Neural crest cell (in vitro differentiated cells): ENCODE data around the gene IDH1. TPM values are rescaled to one million over a fixed set of nuclear protein-coding genes. Genes with fewer than 3 reads are reported as not detected.

Experiments
- DNase-seq: peaks from one replicate; pipeline ENCODE4 v3.0.0; 2021; ENCODE audit warnings: low read depth, mixed read lengths, low spot score
- H3K27ac Mint-ChIP-seq: one replicate; pipeline ENCODE4 v1.8.0; 2021; ENCODE audit warnings: mild to moderate bottlenecking, mixed read lengths; ENCODE audit not compliant: unreplicated experiment
- H3K27me3 Mint-ChIP-seq: 2 replicates; pipeline ENCODE4 v1.8.0; 2021; ENCODE audit warnings: low read depth, mild to moderate bottlenecking, mixed read lengths
- H3K36me3 Mint-ChIP-seq: 2 replicates; pipeline ENCODE4 v1.8.0; 2021; ENCODE audit warnings: low read depth, mild to moderate bottlenecking, mixed read lengths
- H3K4me1 Mint-ChIP-seq: 2 replicates; pipeline ENCODE4 v1.8.0; 2021; ENCODE audit warnings: mixed read lengths
- H3K4me3 Mint-ChIP-seq: one replicate; pipeline ENCODE4 v1.8.0; 2021; ENCODE audit warnings: mild to moderate bottlenecking, mixed read lengths
- H3K9me3 Mint-ChIP-seq: 2 replicates; pipeline ENCODE4 v1.8.0; 2021; ENCODE audit warnings: mixed read lengths
- CTCF ChIP-seq: fragments of 200-600 bp; sonication (generic); conservative IDR thresholded peaks from 2 replicates; pipeline ENCODE4 v1.5.0; 2021; ENCODE audit warnings: antibody characterized with exemption, mild to moderate bottlenecking
- total RNA-seq: library from RNA; stranded (reverse); gene quantifications from 2 replicates; pipeline ENCODE4 v1.2.1, GENCODE V29; 2021

IDH1 gene
- total RNA-seq, 1 donor from 2014 or later = 280 TPM

GRCh38 chr2:208251098-208251497, 3.8 kb downstream of the IDH1 start:
- Mint-ChIP-seq H3K27me3 (no peaks in the 10 kb centered on the region), H3K36me3 (peaks cover 27% of the 10 kb centered on the region), H3K4me3 (no peak overlapping the region), H3K9me3 (no peaks in the 10 kb centered on the region), H3K27ac (no peak overlapping the region), H3K4me1 (peaks cover 52% of the 10 kb centered on the region)
- DNase-seq = no peak
- no peak for TF ChIP-seq CTCF

GRCh38 chr2:208250388-208250787, 4.5 kb downstream of the IDH1 start:
- Mint-ChIP-seq H3K4me1 (peaks cover 46% of the 10 kb centered on the region), H3K27ac (no peak overlapping the region), H3K27me3 (no peaks in the 10 kb centered on the region), H3K36me3 (peaks cover 34% of the 10 kb centered on the region), H3K4me3 (peak overlapping the region; percentile 51), H3K9me3 (no peaks in the 10 kb centered on the region)
- TF ChIP-seq CTCF = no peak
- DNase-seq = no peak

- DNase-seq = no peak
- Mint-ChIP-seq H3K27ac (no peak overlapping the region), H3K36me3 (peaks cover 35% of the 10 kb centered on the region), H3K27me3 (no peaks in the 10 kb centered on the region), H3K9me3 (no peaks in the 10 kb centered on the region), H3K4me3 (no peak overlapping the region), H3K4me1 (peaks cover 46% of the 10 kb centered on the region)
- TF ChIP-seq CTCF = no peak
Observed at GRCh38 chr2:208249296-208249695, 5.6 kb downstream of the IDH1 start.

- Mint-ChIP-seq H3K36me3 (peaks cover 40% of the 10 kb centered on the region), H3K27me3 (no peaks in the 10 kb centered on the region), H3K4me1 (peaks cover 47% of the 10 kb centered on the region), H3K4me3 (no peak overlapping the region), H3K27ac (no peak overlapping the region), H3K9me3 (no peaks in the 10 kb centered on the region)
- no peak for TF ChIP-seq CTCF
- no peak for DNase-seq
Observed at GRCh38 chr2:208248601-208249000, 6.3 kb downstream of the IDH1 start.

- Mint-ChIP-seq H3K27me3 (no peaks in the 10 kb centered on the region), H3K27ac (no peak overlapping the region), H3K9me3 (no peaks in the 10 kb centered on the region), H3K36me3 (peaks cover 44% of the 10 kb centered on the region), H3K4me3 (no peak overlapping the region), H3K4me1 (peaks cover 21% of the 10 kb centered on the region)
- DNase-seq = no peak
- TF ChIP-seq CTCF = no peak
Observed at GRCh38 chr2:208245746-208246145, 9.1 kb downstream of the IDH1 start.

- Mint-ChIP-seq H3K27ac (no peak overlapping the region), H3K4me1 (peaks cover 9% of the 10 kb centered on the region), H3K4me3 (no peak overlapping the region), H3K36me3 (peaks cover 46% of the 10 kb centered on the region), H3K27me3 (no peaks in the 10 kb centered on the region), H3K9me3 (no peaks in the 10 kb centered on the region)
- DNase-seq = no peak
- TF ChIP-seq CTCF = no peak
Observed at GRCh38 chr2:208244422-208244821, 10.4 kb downstream of the IDH1 start.
